Caco-2 (cell line): ENCODE measurements around the gene ZDHHC14. TPM values are rescaled to one million over a fixed set of nuclear protein-coding genes. Genes with fewer than 3 reads are reported as not detected.

Experiments used
- BruUV-seq: library from RNA; stranded (reverse); fragments of 400-500 nt; replicated peaks from 2 replicates; lab custom pipeline; 2021; lab: Mats Ljungman, UMichigan
- CTCF ChIA-PET: fragments of 300-600 bp; sonication (Branson Sonifier 250); formaldehyde crosslinking; loops from one replicate; lab custom pipeline; 2022; ENCODE audit warnings: antibody characterized with exemption; lab: Charles Lee
- POLR2A ChIA-PET: fragments of 300-600 bp; sonication (Branson Sonifier 250); formaldehyde crosslinking; loops from one replicate; lab custom pipeline; 2022; ENCODE audit warnings: antibody characterized with exemption; lab: Charles Lee
- DNase-seq, 2 experiments: peaks; one replicate each; pipeline versions ENCODE4 v3.0.0 to v3.0.0-alpha.2; 2020 to 2022
- H3K27me3 ChIP-seq: replicated peaks from 2 replicates; pipeline ENCODE4 v1.6.0; 2011; ENCODE audit warnings: low read length; ENCODE audit not compliant: control insufficient read depth, insufficient read depth
- H3K36me3 ChIP-seq: 2 replicates; pipeline ENCODE4 v1.5.1; 2011; ENCODE audit warnings: low read length; ENCODE audit not compliant: control insufficient read depth, insufficient read depth
- H3K4me1 ChIP-seq: fragments of 250-450 bp; sonication (Bioruptor Pico); 2 replicates; pipeline ENCODE4 v1.5.1; 2020; ENCODE audit warnings: mild to moderate bottlenecking
- H3K4me3 ChIP-seq: 2 replicates; pipeline ENCODE4 v1.5.1; 2011; ENCODE audit warnings: low read depth, mild to moderate bottlenecking, control low read depth, low read length
- H3K9me3 ChIP-seq: fragments of 250-450 bp; sonication (Bioruptor Pico); 2 replicates; pipeline ENCODE4 v1.5.1; 2020; ENCODE audit warnings: mild to moderate bottlenecking, moderate library complexity
- H3K27ac Mint-ChIP-seq: one replicate; pipeline ENCODE4 v1.8.0; 2022; ENCODE audit warnings: mixed read lengths; ENCODE audit not compliant: unreplicated experiment
- H3K27me3 Mint-ChIP-seq: one replicate; pipeline ENCODE4 v1.8.0; 2022; ENCODE audit warnings: mixed read lengths; ENCODE audit not compliant: insufficient read depth, unreplicated experiment
- H3K36me3 Mint-ChIP-seq: one replicate; pipeline ENCODE4 v1.8.0; 2022; ENCODE audit warnings: mild to moderate bottlenecking, mixed read lengths; ENCODE audit not compliant: insufficient read depth, unreplicated experiment
- H3K4me1 Mint-ChIP-seq: one replicate; pipeline ENCODE4 v1.8.0; 2022; ENCODE audit warnings: low read depth, mixed read lengths; ENCODE audit not compliant: unreplicated experiment
- H3K4me3 Mint-ChIP-seq: one replicate; pipeline ENCODE4 v1.8.0; 2022; ENCODE audit warnings: mild to moderate bottlenecking, moderate library complexity, mixed read lengths; ENCODE audit not compliant: unreplicated experiment
- H3K9me3 Mint-ChIP-seq: one replicate; pipeline ENCODE4 v1.8.0; 2022; ENCODE audit warnings: mixed read lengths; ENCODE audit not compliant: unreplicated experiment
- CTCF ChIP-seq, 2 experiments: fragments of 200-600 bp in 1 of 2; IDR thresholded peaks; 1 replicate in 1 of 2; 2 replicates in 1 of 2; pipeline versions ENCODE4 v1.5.1 to v1.8.0; 2011 to 2022; ENCODE audit warnings: antibody characterized with exemption in 1 of 2, control low read depth in 1 of 2, inconsistent platforms in 1 of 2, low read depth in 1 of 2, low read length in 1 of 2, mild to moderate bottlenecking in 1 of 2, moderate library complexity in 1 of 2; ENCODE audit not compliant: insufficient read depth in 1 of 2, severe bottlenecking in 1 of 2, unreplicated experiment in 1 of 2
- intact Hi-C: fragments of 100-400 bp; cut with micrococcal nuclease; formaldehyde crosslinking; loops from one replicate; pipeline ENCODE4 v1.10.0; 2022; ENCODE audit not compliant: unreplicated experiment
- total RNA-seq: library from RNA; stranded (reverse); gene quantifications from 2 replicates; pipeline ENCODE4 v1.2.3, GENCODE V29; 2022

ZDHHC14 gene
- total RNA-seq, 1 experiment from 2014 or later = 22.1 TPM

DNA sequence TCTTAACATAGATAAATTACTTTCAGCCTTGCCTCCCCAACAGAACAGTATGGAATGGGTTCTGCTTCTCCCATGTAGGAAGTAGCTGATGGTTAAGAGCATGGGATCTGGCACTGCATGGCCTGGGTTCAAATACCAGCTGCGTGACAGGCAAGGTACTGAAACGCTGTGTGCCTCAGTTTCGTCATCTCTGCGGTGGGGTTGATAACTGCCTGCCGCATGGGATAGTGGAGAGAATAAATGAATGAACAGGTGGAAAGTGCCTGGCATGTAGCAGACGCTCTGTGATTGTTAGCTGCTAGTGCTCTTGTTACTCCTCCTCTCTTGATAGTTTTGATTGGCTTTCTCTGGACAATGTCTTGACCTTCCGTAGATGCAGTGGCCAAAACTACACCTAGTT, 213.3 kb downstream of the ZDHHC14 start:
- Histone ChIP-seq H3K27me3 (no peaks in the 10 kb centered on the region), H3K4me3 (no peak overlapping the region), H3K4me1 (peaks cover 12% of the 10 kb centered on the region), H3K36me3 (no peaks in the 10 kb centered on the region; the same call in 1 of the 2 replicates), H3K9me3 (peaks cover 17% of the 10 kb centered on the region)
- H3K4me1 Mint-ChIP-seq = peaks cover 23% of the 10 kb centered on the region
- peaks cover 19% of the 10 kb centered on the region for H3K9me3 Mint-ChIP-seq
- POLR2A ChIA-PET = no interaction called here
- no peak for DNase-seq
- CTCF ChIA-PET = interaction anchor here (1.2 to 1.3 kb wide), 2 partner anchors 19 to 279 kb away, joined by 3 to 5 read pairs; no protein-coding TSS in a partner anchor
- intact Hi-C loops = no loop called here
- TF ChIP-seq CTCF (IDR thresholded peaks at IDR 0.05; ENCODE audit: insufficient read depth in 1 of 2, low read depth in 1 of 2, low read length in 1 of 2, severe bottlenecking in 1 of 2, unreplicated experiment in 1 of 2) = no peak
- no peak overlapping the region for H3K27ac Mint-ChIP-seq
- no TSS peak for BruUV-seq
- H3K4me3 Mint-ChIP-seq = no peak overlapping the region
- H3K36me3 Mint-ChIP-seq = peaks cover 30% of the 10 kb centered on the region
- no peaks in the 10 kb centered on the region for H3K27me3 Mint-ChIP-seq

GRCh38 chr6:157595768-157596167, 214.8 kb downstream of the ZDHHC14 start:
- H3K4me1 Mint-ChIP-seq = peaks cover 23% of the 10 kb centered on the region
- BruUV-seq = no TSS peak
- DNase-seq = no peak
- no peaks in the 10 kb centered on the region for H3K27me3 Mint-ChIP-seq
- Histone ChIP-seq H3K36me3 (no peaks in the 10 kb centered on the region; the same call in 1 of the 2 replicates), H3K27me3 (no peaks in the 10 kb centered on the region), H3K9me3 (peaks cover 2% of the 10 kb centered on the region), H3K4me1 (peaks cover 12% of the 10 kb centered on the region), H3K4me3 (no peak overlapping the region)
- H3K4me3 Mint-ChIP-seq = no peak overlapping the region
- ChIA-PET CTCF (no interaction called here), POLR2A (interaction anchor here (1.2 kb wide), 1 partner anchor 272 kb away, joined by 4 read pairs; the partner anchor contains the start of gene TMEM242)
- intact Hi-C loops = no loop called here
- peaks cover 26% of the 10 kb centered on the region for H3K36me3 Mint-ChIP-seq
- TF ChIP-seq CTCF (IDR thresholded peaks at IDR 0.05; ENCODE audit: insufficient read depth in 1 of 2, low read depth in 1 of 2, low read length in 1 of 2, severe bottlenecking in 1 of 2, unreplicated experiment in 1 of 2) = no peak
- peaks cover 9% of the 10 kb centered on the region for H3K9me3 Mint-ChIP-seq
- peak overlapping the region; percentile 76 for H3K27ac Mint-ChIP-seq

DNA sequence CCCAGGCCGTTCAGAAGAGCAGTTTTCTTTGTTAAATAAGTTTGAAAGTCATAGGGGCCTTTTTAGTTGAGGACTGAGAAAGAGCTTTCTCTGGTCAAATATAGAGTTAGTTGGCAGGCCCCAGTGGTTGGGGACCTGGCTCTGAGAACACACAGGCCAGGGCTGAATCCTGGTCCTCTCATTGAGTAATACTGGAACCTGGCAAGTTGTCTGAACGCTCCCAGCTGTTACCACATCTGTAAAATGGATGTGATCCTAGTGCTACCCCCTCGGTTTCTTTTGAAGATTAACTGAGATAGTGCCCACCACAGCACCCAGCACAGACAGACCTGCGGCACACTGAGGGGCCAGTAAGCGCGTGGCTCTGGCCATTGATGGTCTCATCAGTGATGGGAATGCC, 215.5 kb downstream of the ZDHHC14 start:
- no TSS peak for BruUV-seq
- ChIA-PET POLR2A (interaction anchor here (1.2 kb wide), 1 partner anchor 273 kb away, joined by 4 read pairs; the partner anchor contains the start of gene TMEM242), CTCF (no interaction called here)
- no peak for DNase-seq
- TF ChIP-seq CTCF (IDR thresholded peaks at IDR 0.05; ENCODE audit: insufficient read depth in 1 of 2, low read depth in 1 of 2, low read length in 1 of 2, severe bottlenecking in 1 of 2, unreplicated experiment in 1 of 2) = no peak
- no peaks in the 10 kb centered on the region for H3K27me3 Mint-ChIP-seq
- Histone ChIP-seq H3K9me3 (no peaks in the 10 kb centered on the region), H3K27me3 (no peaks in the 10 kb centered on the region), H3K36me3 (no peaks in the 10 kb centered on the region; the same call in 1 of the 2 replicates), H3K4me1 (peaks cover 12% of the 10 kb centered on the region), H3K4me3 (no peak overlapping the region)
- H3K4me3 Mint-ChIP-seq = no peak overlapping the region
- H3K36me3 Mint-ChIP-seq = peaks cover 22% of the 10 kb centered on the region
- H3K4me1 Mint-ChIP-seq = peaks cover 23% of the 10 kb centered on the region
- peaks cover 3% of the 10 kb centered on the region for H3K9me3 Mint-ChIP-seq
- peak overlapping the region; percentile 76 for H3K27ac Mint-ChIP-seq
- intact Hi-C loops = no loop called here
